Activated CD4-positive, alpha-beta T cell treated with anti-CD3 and anti-CD28 coated beads, Interleukin-2, amount 10 ng/mL, durations not matched to agents 7 days and 5 days (primary cell): ENCODE results near the gene AQP3. TPM values are rescaled to one million over a fixed set of nuclear protein-coding genes. Genes with fewer than 3 reads are reported as not detected.
"Not testable (repeated sequence)": the region's sequence is repeated elsewhere in the genome, so short reads cannot be mapped to it uniquely, and the experiment has no call there.

Experiments
- CTCF ChIA-PET: fragments of 350-600 bp; sonication (Branson Sonifier 250); formaldehyde crosslinking; loops from one replicate; lab custom pipeline; 2021; ENCODE audit warnings: antibody characterized with exemption; lab: Charles Lee
- POLR2A ChIA-PET: fragments of 350-600 bp; sonication (Branson Sonifier 250); formaldehyde crosslinking; loops from one replicate; lab custom pipeline; 2021; ENCODE audit warnings: antibody characterized with exemption; lab: Charles Lee
- DNase-seq: peaks from one replicate; pipeline ENCODE4 v3.0.0-alpha.2; 2020
- H3K27ac Mint-ChIP-seq: one replicate; pipeline ENCODE4 v1.8.0; 2021; ENCODE audit warnings: mild to moderate bottlenecking, moderate library complexity, mixed read lengths
- H3K27me3 Mint-ChIP-seq: one replicate; pipeline ENCODE4 v1.8.0; 2021; ENCODE audit warnings: mixed read lengths
- H3K36me3 Mint-ChIP-seq: one replicate; pipeline ENCODE4 v1.8.0; 2021; ENCODE audit warnings: low read depth, mixed read lengths
- H3K4me1 Mint-ChIP-seq: one replicate; pipeline ENCODE4 v1.8.0; 2021; ENCODE audit warnings: mixed read lengths
- H3K4me3 Mint-ChIP-seq: one replicate; pipeline ENCODE4 v1.8.0; 2021; ENCODE audit warnings: mild to moderate bottlenecking, moderate library complexity, mixed read lengths
- H3K9me3 Mint-ChIP-seq: one replicate; pipeline ENCODE4 v1.8.0; 2021; ENCODE audit warnings: mixed read lengths
- microRNA-seq: library from miRNA; unstranded; fragments of <30 nt; microRNA quantifications from one replicate; pipeline ENCODE4 v1.2.0, GENCODE V29; 2021; ENCODE audit warnings: borderline microRNAs expressed, borderline replicate concordance
- total RNA-seq, 2 experiments: library from RNA; stranded (reverse); gene quantifications; one replicate each; pipeline ENCODE4 v1.2.3, GENCODE V29; 2021

Gene AQP3
- total RNA-seq, 2 experiments from 2014 or later: 190 to 194 TPM

DNA sequence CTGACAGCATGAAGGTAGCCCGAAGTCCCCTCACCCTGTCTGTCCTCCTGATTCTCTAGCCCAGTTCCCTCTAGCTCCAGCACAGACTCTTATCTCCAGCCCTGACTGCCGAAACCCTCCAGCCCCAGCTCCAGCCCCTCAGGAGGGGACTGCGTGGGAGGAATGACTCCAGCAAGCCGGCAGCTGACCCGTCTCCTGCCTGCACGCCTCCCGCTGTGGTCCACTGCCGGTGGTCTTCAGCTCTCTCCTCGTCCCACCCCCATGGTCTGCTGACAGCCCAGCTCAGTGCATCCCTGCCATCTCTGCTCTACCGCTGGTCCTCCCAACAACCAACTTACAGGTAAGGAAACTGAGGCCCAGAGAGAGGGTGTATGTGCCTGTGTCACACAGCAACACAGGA, 45.6 kb downstream of the AQP3 start:
- H3K4me3 Mint-ChIP-seq, DNase-seq, H3K27ac Mint-ChIP-seq, H3K36me3 Mint-ChIP-seq, H3K27me3 Mint-ChIP-seq, H3K9me3 Mint-ChIP-seq, POLR2A ChIA-PET: not testable (repeated sequence)
- CTCF ChIA-PET: interaction anchor here (4.8 kb wide), 1 partner anchor 13 kb away, joined by 51 read pairs; no protein-coding TSS in a partner anchor
- peaks cover 18% of the 10 kb centered on the region for H3K4me1 Mint-ChIP-seq

DNA sequence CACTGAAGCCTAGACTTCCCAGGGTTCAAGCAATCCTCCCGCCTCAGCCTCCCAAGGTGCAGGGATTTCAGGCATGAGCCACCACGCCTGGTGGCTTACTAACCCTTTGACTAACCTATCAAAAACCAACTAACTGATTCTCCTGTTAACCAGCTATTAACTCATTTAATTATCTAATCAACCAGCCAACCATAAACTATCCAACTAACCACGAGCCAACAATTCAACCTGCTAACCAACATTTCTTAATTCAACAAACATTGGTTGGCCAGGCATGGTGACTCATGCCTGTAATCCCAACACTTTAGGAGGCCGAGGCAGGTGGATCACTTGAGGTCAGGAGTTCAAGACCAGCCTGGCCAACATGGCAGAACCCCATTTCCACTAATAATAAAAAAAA, 48.3 kb downstream of the AQP3 start:
- H3K27me3 Mint-ChIP-seq, H3K4me1 Mint-ChIP-seq, H3K27ac Mint-ChIP-seq, H3K36me3 Mint-ChIP-seq, POLR2A ChIA-PET, DNase-seq, H3K9me3 Mint-ChIP-seq, H3K4me3 Mint-ChIP-seq: not testable (repeated sequence)
- CTCF ChIA-PET: interaction anchor here (0.8 to 1.1 kb wide), 3 partner anchors 17 to 68 kb away, joined by 3 to 8 read pairs (median 3); partner anchors contain the start of gene AQP3

DNA sequence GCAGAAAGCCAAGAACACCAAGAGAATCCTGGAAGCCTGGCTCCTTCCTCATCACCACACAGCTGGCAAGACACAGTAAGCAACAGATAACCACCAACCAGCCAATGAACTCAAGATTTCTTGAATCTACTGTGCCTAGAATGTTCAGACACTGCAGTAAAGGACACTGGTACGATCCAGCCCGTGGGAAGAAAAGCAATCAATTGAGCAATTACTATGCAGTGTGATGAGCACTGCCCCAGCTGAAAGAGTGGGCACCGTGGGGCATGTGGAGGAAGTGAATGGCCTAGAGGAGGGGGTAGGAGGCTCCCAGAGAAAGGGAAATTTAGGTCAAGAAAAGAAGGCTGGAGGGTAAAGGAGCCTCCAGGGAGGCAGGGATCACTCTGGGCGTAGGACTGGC, 49.6 kb downstream of the AQP3 start:
- H3K36me3 Mint-ChIP-seq, H3K4me1 Mint-ChIP-seq, H3K27ac Mint-ChIP-seq, POLR2A ChIA-PET, H3K27me3 Mint-ChIP-seq, H3K4me3 Mint-ChIP-seq, H3K9me3 Mint-ChIP-seq, DNase-seq: not testable (repeated sequence)
- CTCF ChIA-PET: interaction anchor here (1.1 kb wide), 1 partner anchor 69 kb away, joined by 3 read pairs; no protein-coding TSS in a partner anchor

DNA sequence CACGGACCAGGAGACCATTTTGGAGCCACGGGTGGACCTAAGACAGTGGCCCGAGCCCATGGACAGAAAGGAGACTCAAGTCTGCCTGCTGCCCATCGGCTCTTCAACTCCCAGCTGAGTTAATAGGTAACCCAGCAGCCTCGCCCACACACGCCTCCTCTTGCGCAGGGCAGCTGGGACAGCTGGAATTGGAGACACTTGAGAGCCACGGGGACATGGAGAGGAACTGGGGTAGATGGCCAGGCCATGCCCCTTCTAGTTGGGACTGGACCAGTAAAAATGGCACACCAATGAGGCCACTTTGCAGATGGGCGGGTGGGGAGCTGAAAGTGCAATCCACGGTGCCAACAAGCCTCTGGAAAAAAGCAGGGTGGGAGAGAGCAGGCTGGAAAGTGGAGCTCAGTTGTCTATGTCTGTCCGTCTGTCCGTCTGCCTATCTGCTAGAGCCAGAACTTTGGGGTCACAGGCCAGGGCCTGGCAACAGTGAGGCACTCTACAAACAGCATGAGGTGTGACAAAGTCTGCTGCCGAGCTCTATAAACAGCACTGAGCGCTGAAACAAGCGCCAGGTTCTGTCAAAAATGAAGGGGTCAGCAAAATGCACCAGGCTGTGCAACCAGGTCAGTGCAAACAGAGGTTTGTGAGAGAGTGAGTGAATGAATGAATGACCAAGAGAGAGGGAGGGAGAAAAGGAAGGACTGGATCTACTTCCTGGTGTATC, 52.1 kb downstream of the AQP3 start:
- H3K9me3 Mint-ChIP-seq, H3K27me3 Mint-ChIP-seq, H3K27ac Mint-ChIP-seq: not testable (repeated sequence)

DNA sequence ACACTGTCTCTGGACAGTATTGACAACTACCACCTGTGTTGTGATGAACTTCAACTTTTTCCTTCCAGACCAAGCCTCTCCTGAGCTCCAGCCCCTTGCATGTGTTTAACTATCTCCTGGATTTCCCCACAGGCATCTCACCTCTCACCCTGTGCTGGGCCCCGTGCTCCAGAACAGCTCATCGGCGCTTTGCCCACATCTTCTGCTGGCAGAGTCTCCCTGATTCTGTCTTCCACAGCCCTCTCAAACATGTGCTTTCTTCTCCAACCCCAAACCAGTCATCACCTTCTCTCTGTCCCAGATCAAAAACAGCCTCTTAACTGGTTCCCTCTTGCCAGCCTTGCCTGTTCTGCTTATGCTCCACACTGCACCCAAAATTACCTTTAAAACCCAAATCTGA, 53.4 kb downstream of the AQP3 start:
- H3K27ac Mint-ChIP-seq, H3K9me3 Mint-ChIP-seq, H3K36me3 Mint-ChIP-seq, CTCF ChIA-PET, H3K4me1 Mint-ChIP-seq, H3K27me3 Mint-ChIP-seq, DNase-seq, POLR2A ChIA-PET, H3K4me3 Mint-ChIP-seq: not testable (repeated sequence)

More for the DNA sequence above, 52.1 kb downstream of the AQP3 start:
- H3K4me1 Mint-ChIP-seq, H3K4me3 Mint-ChIP-seq, H3K36me3 Mint-ChIP-seq, DNase-seq, POLR2A ChIA-PET: not testable (repeated sequence)
- CTCF ChIA-PET: interaction anchor here (1.0 kb wide), 1 partner anchor 20 kb away, joined by 3 read pairs; no protein-coding TSS in a partner anchor

DNA sequence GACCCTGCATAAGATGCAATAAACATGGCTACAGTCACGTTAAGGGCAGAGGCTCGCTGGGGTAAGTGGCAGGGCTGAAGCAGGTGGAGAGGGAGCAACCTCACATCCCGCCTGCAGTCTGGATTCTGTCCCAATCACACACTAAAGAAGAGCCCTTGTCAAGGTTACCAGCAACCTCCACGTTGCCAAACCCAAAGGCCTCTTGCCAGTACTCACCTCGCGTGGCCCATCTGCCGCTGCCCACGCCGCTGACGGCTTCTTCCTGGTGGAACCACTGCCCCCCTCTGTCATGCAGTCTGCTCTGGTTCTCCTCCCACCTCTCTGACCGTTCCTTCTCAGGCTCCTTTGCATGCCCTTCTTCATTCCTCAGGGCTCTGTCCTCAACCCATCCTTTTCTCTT, 53.8 kb downstream of the AQP3 start:
- POLR2A ChIA-PET: no interaction called here
- Mint-ChIP-seq H3K4me1 (no peaks in the 10 kb centered on the region), H3K4me3 (no peak overlapping the region), H3K36me3 (no peaks in the 10 kb centered on the region), H3K27me3 (peaks cover 5% of the 10 kb centered on the region), H3K27ac (no peak overlapping the region), H3K9me3 (no peaks in the 10 kb centered on the region)
- CTCF ChIA-PET: no interaction called here
- no peak for DNase-seq

DNA sequence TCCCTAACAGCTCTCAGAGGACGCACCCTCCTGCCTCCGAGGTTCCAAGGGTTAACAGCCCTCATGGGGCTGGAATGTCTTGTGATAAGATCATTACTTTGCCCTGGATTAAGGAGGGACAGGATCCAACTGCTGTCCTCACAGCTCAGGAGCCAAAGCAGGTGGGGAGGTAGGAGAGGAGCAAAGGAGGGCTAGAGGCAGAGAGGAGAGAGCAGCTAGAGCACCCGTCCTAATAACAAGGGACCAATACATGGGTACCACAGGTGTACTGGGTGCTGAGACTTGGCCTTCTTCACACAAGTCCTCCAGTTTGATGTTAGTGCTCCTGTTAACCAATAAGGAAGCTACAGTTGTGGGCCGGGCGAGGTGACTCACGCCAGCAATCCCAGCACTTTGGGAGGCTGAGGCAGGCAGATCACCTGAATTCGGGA, 54.8 kb downstream of the AQP3 start:
- H3K36me3 Mint-ChIP-seq, H3K4me3 Mint-ChIP-seq, DNase-seq, H3K27me3 Mint-ChIP-seq, POLR2A ChIA-PET, H3K27ac Mint-ChIP-seq, H3K9me3 Mint-ChIP-seq, H3K4me1 Mint-ChIP-seq: not testable (repeated sequence)
- CTCF ChIA-PET: interaction anchor here (1.2 kb wide), 1 partner anchor 13 kb away, joined by 3 read pairs; no protein-coding TSS in a partner anchor

Small RNA genes within 50 kb of the gene (microRNA-seq; reads per million reads assigned to microRNA genes)
- not detected for gene MIR6851

Other genes with a start within 250 kb of the AQP3 start
- gene SPINK4, start 207.4 kb downstream of the AQP3 start, total RNA-seq: not detected
- gene BAG1, start 182.9 kb downstream of the AQP3 start, total RNA-seq: 10 to 100 TPM; 62.3 to 72.2 TPM
- 100 to 1,000 TPM in 1 of 2 experiments, 10 to 100 TPM in 1; 91.0 to 100 TPM for gene CHMP5, start 182.5 kb downstream of the AQP3 start, total RNA-seq
- 10 to 100 TPM; 33.7 to 35.6 TPM for gene NFX1, start 157.1 kb downstream of the AQP3 start, total RNA-seq
- under 1 TPM; 0.23 to 0.35 TPM for gene AQP7, start 45.0 kb downstream of the AQP3 start, total RNA-seq
- 10 to 100 TPM; 36.2 to 37.7 TPM for gene NOL6, start 26.3 kb upstream of the AQP3 start, total RNA-seq
- gene ANKRD18B, start 76.7 kb upstream of the AQP3 start, total RNA-seq: under 1 TPM; 0.46 to 0.97 TPM